ENCODE measurements around the gene TTLL11.
A peak's percentile ranks its signal among the peaks of the same experiment; 100 is the strongest.

Gene TTLL11

DNA sequence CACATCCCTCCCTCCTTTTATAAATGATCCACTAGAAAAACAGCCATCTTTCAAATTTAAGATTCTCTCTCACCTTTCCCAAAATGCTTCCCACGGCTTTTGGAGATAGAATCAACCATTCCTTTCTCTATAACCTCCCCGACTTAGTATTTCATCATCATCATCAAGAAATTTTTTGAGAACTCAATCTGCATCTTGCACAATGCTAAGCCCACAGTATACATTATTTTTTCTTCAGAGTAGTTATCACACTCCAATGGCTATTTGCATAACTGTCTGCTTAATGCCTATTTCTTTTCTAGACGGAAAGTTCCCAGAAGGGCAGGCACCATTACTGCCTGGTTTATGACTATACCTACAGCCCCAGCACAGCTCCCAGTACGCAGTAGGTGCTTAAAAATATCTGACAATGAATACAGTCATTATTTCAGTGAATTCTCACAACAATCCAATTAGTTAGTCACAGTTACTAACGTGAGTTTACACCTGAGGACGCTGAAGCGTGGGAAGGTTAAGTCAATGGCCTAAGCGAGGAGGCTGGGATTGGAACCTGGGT, 212.7 kb downstream of the TTLL11 start:
- DNase-seq (ENCODE audit: low spot score), result no peak

DNA sequence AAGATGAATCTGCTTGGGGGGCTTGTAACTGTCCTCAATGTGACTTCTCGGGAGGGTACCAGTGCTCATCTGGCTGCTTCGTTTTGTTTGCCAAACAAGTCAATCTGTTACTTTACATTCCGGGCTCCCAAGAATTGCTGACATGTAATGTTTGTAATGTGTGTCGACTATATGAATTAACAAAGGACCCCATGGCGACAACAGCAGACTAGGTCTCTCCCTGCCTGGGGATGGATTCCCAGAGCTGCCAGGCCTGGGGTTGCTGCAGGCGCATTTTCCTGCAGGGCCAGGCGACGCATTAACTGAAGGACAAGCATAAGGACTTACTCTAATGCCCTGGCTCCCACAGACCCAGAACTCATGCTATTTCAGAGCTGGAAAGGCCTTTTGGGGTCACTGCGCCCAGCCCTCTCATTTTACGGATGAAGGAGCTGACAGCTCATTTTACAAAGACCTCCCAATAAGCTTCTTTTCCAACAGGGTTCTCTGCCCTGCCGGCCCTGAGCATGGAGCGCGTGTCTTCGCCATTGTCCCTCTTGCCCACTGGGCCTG, 214.8 kb downstream of the TTLL11 start:
- DNase-seq (ENCODE audit: low spot score), result no peak

DNA sequence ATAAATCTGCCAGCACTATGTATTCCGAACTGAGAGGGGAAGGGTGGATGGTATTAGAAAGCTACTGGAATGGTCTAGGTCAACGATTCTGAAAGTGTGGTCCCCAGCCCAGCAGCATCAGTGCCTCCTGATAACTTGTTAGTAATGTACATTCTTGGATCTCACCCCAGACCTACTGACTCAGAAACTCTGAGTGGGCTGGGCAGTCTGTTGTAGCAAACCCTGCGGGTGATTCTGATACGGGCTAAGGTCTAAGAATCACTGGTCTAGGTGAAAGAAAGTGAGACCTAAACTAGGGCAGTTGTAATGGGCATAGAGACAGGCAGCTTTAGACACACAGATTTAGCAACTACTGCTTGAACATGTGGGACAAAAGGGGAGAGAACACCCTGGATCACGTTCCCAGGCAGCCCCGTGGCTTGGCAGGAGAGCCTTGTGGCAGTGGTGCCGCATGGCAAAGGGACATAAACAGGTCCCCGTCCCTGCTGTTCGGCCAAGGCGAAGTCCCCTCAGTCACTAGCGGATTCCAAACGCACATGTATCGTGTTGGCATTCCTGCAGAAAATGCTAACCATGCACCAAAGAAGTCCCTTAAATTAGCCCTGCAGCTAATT, 216.3 kb downstream of the TTLL11 start:
- peak; percentile 30 for DNase-seq (ENCODE audit: low spot score)

DNA sequence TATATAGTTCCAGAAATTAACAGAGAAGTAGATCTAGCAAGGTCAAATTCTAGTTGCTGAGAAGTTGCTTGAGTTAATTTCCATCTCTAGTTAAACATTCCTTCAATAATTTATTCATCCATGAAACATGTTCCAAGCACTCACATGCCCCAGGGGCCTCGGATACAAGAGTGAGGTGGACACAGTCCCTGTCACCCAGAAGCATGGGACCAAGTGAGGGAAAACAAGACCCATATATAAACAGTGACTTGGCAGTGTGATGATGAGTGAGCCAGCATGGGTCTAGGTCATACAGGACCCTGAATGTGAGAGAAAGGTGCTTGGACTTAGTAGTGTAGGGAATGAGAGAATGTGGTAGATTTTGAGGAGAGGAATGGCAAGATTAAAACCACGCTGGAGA, 216.9 kb downstream of the TTLL11 start:
- no peak for DNase-seq (ENCODE audit: low spot score)

DNA sequence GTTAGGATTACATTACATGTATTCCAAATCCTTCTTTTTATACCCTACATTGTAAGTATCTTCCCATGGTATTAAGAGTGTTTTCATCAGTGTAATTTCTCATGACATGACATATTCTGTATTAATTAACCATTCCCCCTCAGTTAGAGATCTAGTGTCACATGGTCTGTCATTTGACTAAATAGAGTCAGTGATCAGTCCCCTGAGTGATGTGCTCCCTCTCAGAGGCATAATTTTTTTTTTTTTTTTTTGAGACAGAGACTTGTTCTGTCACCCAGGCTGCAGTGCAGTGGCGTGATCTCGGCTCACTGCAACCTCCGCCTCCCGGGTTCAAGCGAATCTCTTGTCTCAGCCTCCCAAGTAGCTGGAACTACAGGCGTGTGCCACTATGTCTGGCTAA, 218.6 kb downstream of the TTLL11 start:
- no peak for DNase-seq (ENCODE audit: low spot score)

DNA sequence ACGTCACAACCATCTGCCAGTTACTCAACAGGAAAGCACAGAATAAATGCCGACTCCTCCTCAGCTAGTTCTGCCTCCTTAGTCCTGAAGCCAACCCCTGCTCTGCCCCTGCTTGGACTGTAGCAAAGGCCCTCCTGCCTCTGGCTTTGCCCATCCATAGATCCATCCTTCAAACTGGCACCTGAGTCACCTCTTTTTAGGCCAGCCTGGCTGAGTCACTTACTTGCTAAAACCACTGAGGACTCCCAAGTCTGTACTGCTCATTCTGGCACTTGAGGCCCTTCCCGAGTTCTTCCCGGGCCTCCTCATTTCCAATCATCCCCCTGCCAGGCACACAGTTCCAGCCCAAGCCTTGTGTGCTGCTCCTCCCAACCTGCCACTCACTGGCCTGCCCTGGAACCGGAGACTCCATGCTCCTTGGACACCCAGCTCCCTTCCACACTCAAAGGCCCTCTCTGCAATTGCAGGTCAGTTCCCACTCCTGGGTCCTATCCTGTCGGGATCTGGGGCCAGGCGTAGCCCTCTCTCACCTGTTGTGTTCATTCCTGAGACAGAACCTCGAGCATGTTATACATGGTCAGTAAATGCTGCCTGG, 221.6 kb downstream of the TTLL11 start:
- DNase-seq (ENCODE audit: low spot score), result peak; percentile 51

DNA sequence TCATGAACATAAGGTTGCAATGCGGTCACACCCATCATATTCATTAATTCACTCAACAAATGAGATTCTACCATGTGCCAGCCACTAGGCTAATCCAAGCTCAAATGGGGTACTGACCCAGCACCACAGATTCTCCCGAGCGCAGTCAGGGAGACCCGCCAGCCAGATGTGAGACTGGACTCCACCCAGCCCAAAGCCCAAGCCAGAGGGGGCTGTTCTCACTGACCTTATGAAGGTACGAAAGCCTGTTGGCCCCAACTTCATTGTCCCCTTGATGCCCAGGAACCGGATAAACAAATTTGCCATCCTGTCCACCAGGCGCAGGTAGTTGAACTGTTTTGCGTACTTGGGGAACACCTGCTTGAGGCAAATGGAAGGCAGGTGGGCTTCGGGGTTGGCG, 222.8 kb downstream of the TTLL11 start:
- DNase-seq (ENCODE audit: low spot score), result no peak

DNA sequence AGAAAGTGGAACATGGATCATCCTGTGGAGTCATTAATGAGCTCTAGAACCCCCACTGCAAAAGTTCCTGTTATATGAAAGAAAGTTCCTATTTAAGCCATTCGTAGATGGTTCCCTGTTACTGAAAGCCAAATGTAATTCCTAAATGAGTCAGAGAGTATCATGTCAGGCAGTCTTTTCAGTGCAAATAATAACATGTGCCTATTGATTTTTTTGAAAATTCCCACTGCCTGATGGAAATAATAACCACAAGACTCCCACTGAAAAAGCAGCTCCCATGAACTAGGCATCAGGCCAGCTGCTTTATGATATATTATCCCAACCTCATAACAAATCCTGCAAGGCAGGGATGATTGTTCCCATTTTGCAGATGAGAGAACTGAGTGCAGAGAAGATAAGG, 224.5 kb downstream of the TTLL11 start:
- DNase-seq (ENCODE audit: low spot score), result no peak

DNA sequence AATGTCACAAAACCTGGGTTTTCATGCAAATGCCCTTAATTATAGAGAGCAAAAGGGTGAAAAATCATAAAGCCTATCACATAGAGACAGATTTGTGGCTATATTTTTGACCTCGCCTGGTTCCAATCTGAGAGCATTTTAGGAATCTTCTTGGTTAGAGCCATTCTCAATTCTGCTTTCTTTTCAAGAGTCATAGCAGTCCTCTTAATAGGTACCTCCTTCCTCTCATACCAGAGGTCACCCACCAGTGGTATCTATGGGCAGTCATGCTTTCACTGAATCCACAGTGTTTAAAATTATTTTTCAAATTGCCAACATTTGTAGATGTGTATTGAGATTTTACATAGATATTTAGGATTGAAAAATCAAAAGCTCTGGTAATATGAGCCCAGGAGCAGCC, 226.2 kb downstream of the TTLL11 start:
- no peak for DNase-seq (ENCODE audit: low spot score)

DNA sequence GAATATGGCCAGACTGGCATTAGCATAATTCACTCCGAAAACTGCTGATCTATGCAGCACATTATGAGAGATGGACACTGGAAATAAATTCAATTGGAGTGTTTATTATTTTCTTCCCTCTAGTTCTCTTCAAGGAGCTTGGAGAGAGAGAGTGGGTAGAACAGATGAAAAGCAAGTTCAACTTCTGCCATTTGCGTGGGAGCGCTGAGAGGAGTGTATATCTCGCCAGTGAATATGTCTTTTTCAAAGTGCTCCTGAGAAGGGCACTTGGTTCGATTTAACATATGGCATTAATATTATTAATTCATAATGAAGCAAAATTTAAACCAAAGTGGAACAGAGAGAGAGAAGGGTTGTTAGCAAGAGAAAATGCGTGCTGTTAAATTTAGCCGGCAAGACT, 227.2 kb downstream of the TTLL11 start:
- no peak for DNase-seq (ENCODE audit: low spot score)

DNA sequence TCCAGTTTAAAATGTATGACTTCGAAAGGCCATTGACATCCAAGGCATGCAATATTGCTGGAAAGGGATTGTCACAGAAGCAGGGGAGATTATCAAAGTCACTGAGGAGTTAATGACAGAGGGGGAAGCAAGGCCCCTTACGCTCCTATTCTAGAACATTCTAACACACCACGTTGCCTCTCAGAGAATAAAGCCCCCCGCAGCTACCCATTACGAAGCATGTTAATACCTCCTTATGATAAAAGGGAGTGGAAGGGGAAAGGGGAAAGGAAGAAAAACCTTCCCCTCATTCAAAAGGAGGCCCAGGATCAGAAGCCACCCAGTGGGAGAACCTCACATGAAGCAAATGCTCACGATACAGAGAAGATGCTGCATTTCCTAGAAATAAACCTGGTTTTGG, 228.0 kb downstream of the TTLL11 start:
- DNase-seq (ENCODE audit: low spot score), result no peak

DNA sequence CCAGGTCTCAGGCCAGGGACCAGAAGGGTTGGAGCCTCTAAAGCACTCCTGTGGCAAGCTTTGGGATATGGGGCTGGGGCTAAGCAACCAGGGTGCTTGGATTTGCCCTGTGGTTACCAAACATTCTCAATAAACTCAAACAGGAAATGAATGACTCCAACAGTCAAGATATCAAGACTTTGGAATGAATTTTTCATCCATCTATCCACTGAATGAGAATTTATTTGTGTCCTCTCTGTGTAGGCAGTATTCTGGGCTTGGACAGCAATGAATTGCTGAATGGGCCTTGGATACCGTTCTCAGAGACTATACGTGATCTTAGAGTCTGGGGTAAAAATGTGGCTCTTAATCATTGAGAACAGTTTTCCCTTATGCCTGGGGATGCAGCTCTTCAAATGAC, 229.2 kb downstream of the TTLL11 start:
- no peak for DNase-seq (ENCODE audit: low spot score)

DNA sequence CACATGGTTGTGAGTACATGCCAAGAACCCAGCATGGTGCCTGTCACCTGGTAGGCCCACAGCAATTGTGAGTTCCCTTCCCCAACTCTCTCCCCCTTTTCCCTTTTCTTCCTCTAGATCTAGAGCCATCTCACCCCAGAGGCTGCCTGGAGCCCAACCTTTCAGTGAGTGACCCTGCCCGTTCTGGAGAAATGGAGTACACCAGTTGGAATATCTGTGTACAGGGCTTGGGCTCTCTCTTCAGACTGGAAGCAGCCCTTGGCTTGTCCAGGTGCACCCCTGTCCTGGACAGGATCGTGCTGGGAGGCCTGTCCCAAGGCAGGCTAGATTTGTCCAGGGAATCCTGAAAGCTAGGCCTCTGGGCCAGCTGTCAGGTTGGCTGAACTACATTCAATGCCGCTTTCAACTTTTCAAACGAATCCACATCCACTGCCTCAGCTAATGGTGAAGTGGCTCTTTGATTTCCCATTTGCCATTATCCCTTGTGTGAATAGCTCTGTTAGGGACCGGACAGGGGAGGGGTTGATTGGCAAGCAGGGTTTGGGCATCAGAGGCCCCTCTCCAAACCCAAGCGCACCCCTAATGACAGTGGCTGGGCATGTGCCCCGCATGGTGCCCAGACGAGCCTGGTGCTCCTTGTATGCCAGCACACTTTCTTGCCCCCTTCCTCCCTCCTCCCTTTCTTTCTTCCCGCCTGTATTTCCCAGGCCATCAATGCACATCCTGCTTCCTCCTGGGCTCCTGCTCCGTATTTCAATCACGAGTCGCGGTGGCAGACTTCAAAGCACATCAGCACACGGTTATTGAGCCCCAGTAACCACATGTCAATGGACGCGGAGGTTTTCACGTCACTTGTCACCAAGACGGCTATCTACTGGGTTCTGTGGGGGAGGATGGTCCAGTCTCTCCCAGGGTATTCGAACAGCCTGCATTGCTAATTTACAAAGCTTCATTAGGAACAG, 230.5 kb downstream of the TTLL11 start:
- no peak for DNase-seq (ENCODE audit: low spot score)

DNA sequence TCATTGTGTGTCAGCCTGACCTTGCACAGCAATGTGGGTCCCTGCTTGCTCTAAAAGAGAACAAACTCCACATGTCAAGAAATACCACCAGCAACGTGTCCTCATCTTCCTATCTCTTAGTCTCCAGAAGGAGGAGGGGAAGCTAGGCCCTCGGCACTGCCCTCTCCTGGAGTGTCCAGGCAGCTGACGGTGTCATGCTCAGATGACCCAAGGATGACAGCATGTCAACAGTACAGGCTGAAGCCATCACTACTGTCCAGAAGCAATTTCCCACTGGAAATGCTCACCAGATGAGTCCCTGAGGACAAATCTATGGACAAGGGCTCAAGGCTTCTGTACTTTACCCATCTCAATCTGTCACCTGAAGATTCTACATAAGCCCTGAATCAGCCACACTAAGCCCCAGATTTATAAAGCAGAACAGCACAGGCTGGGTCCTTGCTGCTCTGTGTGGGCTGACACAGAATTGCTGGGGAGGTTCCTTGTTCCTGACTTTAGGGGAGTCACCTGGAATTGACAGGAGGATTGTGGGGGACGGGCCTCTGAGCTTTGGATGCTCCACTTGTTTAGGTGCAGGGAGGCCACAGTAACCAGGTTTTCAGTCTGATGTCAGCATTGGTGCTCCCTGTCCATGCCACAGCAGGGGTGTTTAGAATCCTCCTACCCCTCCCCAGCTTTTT, 231.5 kb downstream of the TTLL11 start:
- peak; percentile 53 for DNase-seq (ENCODE audit: low spot score)

DNA sequence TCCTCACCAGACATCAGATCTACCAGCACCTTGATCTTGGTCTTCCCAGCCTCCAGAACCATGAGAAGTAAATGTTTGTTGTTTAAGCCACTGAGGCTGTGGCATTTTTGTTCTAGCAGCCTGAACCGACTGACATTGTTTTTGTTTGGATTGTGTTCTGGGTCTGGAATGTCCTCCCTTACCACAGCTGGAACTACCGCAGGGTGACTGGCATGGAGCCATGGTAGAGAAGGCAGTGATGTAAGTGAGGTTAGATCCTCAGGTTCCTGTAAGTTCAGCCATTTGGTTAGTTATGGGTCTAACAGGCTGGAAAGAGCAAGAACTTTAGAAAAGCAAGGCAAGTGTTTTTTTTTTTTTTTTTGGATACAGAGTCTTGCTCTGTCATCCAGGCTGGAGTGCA, 232.4 kb downstream of the TTLL11 start:
- DNase-seq (ENCODE audit: low spot score), result no peak

DNA sequence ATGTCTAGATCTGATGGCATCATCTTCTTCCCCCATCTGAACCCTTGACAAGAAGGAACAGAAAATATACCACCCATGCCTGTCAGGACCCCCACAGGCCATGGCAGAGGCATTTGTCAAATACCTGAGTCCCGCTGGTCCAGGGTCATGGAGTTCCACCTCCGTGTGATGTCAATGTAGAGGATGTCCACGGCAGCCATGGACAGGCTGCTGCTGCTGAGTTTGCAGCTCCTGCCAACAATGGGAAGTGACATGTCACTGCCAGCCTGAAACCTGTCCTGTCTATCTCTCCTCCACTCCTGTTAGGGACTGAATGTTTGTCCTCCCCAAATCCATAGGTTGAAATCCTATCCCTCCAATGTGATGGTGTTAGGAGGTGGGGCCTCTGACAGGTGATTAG, 232.9 kb downstream of the TTLL11 start:
- no peak for DNase-seq (ENCODE audit: low spot score)

DNA sequence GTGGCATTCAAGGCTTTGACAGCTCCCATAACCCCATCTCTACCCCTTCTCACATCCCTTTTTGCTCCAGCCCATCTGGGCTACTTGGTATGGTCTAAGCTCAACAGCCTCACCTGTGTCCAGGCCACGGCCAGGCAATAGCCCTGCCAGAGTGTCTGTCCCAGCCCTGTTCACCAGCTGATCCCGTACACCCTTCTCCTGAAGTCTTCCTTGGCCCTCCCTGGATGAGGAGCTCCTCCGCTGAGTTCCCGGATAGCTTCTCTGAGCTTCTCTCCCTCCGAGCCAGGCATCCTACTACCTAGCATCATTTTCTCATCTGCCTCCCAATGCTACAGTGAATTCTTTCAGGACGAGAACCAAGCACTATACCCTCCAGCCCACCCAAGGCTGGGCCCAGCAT, 233.5 kb downstream of the TTLL11 start:
- no peak for DNase-seq (ENCODE audit: low spot score)

DNA sequence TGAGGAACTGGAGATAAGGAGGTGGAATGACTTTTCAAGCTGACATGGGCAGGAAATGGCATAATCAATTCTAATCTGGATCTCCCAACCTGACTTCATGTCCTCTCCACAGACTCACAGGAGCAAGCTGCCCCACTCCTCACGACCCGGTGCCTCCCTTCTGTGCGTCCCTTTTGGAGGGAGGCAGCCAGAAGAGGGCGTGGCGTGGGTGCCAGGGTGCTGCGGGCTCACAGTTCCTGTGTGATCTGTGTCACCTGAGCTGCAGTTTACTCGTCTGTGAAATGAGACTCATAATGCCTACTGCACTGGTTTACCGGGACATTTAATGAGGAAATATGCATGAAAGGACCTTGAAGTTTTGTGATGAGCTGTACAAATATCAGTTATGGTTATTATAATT, 234.3 kb downstream of the TTLL11 start:
- DNase-seq (ENCODE audit: low spot score), result no peak

DNA sequence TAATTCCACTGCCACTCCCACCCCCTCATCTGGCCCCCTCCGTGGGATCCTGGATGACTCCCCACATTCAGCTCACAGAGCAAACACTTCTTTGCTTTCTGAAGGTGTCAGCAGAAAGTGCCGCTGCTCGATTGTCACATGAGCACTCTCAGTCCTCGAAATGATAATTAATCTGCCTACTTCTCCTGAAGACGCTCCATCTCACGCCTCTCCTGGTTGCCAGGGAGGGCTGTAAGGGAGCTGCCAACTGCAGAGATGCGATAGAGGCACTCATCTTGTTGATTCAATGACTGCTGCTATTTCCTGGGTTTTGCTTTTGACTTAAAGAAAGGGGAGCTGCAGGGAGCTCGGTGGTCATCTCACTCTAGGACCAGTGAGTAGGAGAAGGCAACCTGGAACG, 235.2 kb downstream of the TTLL11 start:
- DNase-seq (ENCODE audit: low spot score), result no peak

DNA sequence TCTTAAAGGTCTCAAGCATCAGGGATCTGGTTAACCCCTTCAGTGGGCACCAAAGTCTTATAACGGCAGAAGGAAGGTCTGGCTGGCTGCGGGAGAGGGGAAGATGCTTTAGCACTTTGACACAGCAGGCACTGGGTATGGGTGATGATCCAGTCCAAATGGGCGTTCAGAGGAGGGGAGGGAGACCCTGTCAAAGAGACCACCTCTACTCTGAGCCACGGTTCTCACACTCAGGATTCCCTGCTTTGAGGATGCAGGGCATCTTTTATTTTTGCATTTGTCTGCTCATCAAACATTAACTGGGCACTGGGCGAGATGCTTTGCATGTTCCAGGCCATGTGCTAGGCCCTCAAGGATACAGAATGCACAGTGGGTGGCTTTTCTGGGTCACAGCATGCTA, 237.6 kb downstream of the TTLL11 start:
- no peak for DNase-seq (ENCODE audit: low spot score)

DNA sequence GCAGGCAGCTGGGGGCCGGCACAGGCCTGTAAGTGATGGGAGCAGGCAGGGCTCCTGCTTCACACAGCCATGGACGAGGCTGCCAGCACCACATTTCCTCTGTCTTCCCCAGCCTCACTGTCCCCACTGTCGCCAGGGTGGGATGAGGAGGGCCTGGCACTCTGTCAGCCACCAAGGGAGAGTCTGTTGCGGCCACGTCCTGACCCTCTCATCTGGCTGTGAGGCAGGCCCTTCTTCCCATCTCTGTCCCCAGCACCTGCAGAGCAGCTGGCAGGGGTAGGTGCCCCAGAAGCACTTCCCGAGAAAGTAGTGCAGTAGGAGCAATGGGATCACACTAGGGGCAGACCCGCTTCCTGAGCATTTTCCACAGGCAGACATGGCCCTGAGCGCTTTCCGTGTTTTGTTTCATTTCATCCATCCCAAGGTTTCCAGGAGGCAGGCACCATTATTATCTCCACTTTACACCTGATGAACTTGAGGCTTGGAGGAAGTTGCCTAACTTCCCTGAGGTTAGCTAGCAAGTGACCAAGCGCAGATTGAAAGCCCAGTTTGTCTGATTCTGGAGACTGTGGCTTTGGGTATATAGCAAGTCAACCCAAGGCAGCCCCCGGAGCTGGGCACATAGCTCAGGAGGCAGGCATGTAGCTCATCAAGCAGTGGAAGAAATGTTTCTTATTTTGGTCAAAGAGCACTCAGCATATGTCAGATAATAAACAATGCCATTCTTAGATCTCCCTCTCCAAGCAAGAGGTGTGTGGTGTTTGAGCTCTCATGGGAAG, 239.3 kb downstream of the TTLL11 start:
- DNase-seq (ENCODE audit: low spot score), result no peak

All from RKO (cell line).